Prostate gland (tissue), 2 donors: ENCODE measurements around the gene ATG4A.

Experiments used
- CTCF ChIP-seq, 4 experiments: fragments of 200-600 bp in 2 of 4; fragments of 450-650 bp in 2 of 4; sonication (generic) in 2 of 4; IDR thresholded peaks; 1 replicate in 3 of 4; 2 replicates in 1 of 4; pipeline ENCODE4 v1.5.1; 2016 to 2019; ENCODE audit warnings: antibody characterized with exemption in 4 of 4, mild to moderate bottlenecking in 2 of 4, moderate library complexity in 2 of 4
- POLR2A ChIP-seq: fragments of 450-650 bp; IDR thresholded peaks from one replicate; pipeline ENCODE4 v1.6.1; 2016; ENCODE audit warnings: antibody characterized with exemption, mild to moderate bottlenecking

DNA sequence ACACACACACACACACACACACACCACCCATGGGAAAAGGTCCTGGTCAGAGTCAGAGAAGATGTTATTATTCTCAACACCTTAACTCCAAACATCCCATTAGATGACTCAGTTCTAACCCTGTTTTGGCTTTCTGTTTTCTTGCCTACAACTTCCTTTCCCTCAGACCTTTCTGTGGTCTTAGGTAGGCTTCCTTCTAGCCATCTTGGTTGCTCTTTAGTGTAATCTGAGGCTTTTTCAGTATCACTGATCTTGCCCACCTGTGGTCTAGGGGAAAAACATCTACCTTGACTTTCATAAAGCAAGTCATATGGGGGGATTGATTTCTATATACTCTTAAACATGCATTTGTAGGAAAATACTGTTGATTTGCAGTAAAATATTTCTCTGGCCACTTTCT lies 56.9 kb downstream of the ATG4A start:
- TF ChIP-seq CTCF (IDR thresholded peaks at IDR 0.05), result no peak
- no peak for TF ChIP-seq POLR2A
